Endothelial cell of umbilical vein (primary cell): ENCODE results near the gene SH3RF3. TPM values are rescaled to one million over a fixed set of nuclear protein-coding genes. Genes with fewer than 3 reads are reported as not detected.

ENCODE experiments used
- BruUV-seq: library from RNA; stranded (reverse); fragments of 400-500 nt; replicated peaks from 2 replicates; lab custom pipeline; 2021; lab: Mats Ljungman, UMichigan
- CTCF ChIA-PET: fragments of 300-600, 350-600 bp; sonication (Branson Sonifier 250); formaldehyde crosslinking; loops from one replicate; lab custom pipeline; 2021; ENCODE audit warnings: antibody characterized with exemption, inconsistent platforms; lab: Charles Lee
- POLR2A ChIA-PET: fragments of 300-600, 350-600 bp; sonication (Branson Sonifier 250); formaldehyde crosslinking; loops from one replicate; lab custom pipeline; 2021; ENCODE audit warnings: antibody characterized with exemption, inconsistent platforms; lab: Charles Lee
- DNase-seq: peaks from one replicate; pipeline ENCODE4 v3.0.0-alpha.2; 2011; ENCODE audit warnings: low read depth, low spot score
- FAIRE-seq: peaks from 2 replicates; lab custom pipeline; 2011; peaks lifted over from hg19 to GRCh38; lab: Jason Lieb, UNC
- H2AFZ ChIP-seq: 2 replicates; pipeline ENCODE4 v1.6.0; 2012; ENCODE audit warnings: low read depth, low read length, control low read depth, inconsistent platforms
- H3K27ac ChIP-seq: 2 replicates; pipeline ENCODE4 v1.5.1; 2011; ENCODE audit warnings: low read depth, mild to moderate bottlenecking, control low read depth, low read length, moderate library complexity; ENCODE audit not compliant: insufficient read depth
- H3K27me3 ChIP-seq, 2 experiments: 2 replicates each; pipeline versions ENCODE4 v1.6.0 to v1.6.1; 2011; ENCODE audit warnings: low read length in 2 of 2, mixed read lengths in 1 of 2; ENCODE audit not compliant: control insufficient read depth in 2 of 2, insufficient read depth in 2 of 2
- H3K36me3 ChIP-seq, 2 experiments: 2 replicates in 1 of 2; 3 replicates in 1 of 2; pipeline ENCODE4 v1.5.1; 2011; ENCODE audit warnings: low read length in 2 of 2, mild to moderate bottlenecking in 1 of 2, moderate library complexity in 1 of 2; ENCODE audit not compliant: control insufficient read depth in 2 of 2, insufficient read depth in 2 of 2; ENCODE audit errors: extremely low read depth in 1 of 2
- H3K4me1 ChIP-seq: 3 replicates; pipeline ENCODE4 v1.5.1; 2011; ENCODE audit warnings: mild to moderate bottlenecking, low read length; ENCODE audit not compliant: control insufficient read depth, insufficient read depth; ENCODE audit errors: extremely low read depth
- H3K4me2 ChIP-seq: 2 replicates; pipeline ENCODE4 v1.6.1; 2011; ENCODE audit warnings: low read length, control low read depth, mixed read lengths; ENCODE audit not compliant: insufficient read depth
- H3K4me3 ChIP-seq, 3 experiments: fragments of 200-600 bp in 1 of 3; sonication (generic), shearing (Covaris generic) in 1 of 3; replicated peaks in 1 of 3; 2 replicates each; pipeline ENCODE4 v1.5.1; 2011 to 2016; ENCODE audit warnings: control low read depth in 3 of 3, low read length in 3 of 3, mild to moderate bottlenecking in 2 of 3, inconsistent platforms in 1 of 3, low read depth in 1 of 3, moderate library complexity in 1 of 3; ENCODE audit not compliant: insufficient read depth in 1 of 3
- H3K79me2 ChIP-seq: 2 replicates; pipeline ENCODE4 v1.6.0; 2012; ENCODE audit warnings: low read length, inconsistent platforms; ENCODE audit not compliant: control insufficient read depth, insufficient read depth
- H3K9ac ChIP-seq: replicated peaks from 2 replicates; pipeline ENCODE3; 2011; ENCODE audit warnings: low read length, control low read depth; ENCODE audit not compliant: insufficient read depth; ENCODE audit errors: extremely low read depth
- H3K9me1 ChIP-seq: replicated peaks from 3 replicates; pipeline ENCODE4 v1.6.0; 2011; ENCODE audit warnings: mild to moderate bottlenecking, low read length; ENCODE audit not compliant: control insufficient read depth, insufficient read depth; ENCODE audit errors: extremely low read depth
- H3K9me3 ChIP-seq: replicated peaks from 2 replicates; pipeline ENCODE4 v1.5.1; 2012; ENCODE audit warnings: low read length, inconsistent platforms; ENCODE audit not compliant: control insufficient read depth, insufficient read depth
- H4K20me1 ChIP-seq: replicated peaks from 2 replicates; pipeline ENCODE3; 2011; ENCODE audit warnings: mild to moderate bottlenecking, low read length; ENCODE audit not compliant: control insufficient read depth, insufficient read depth; ENCODE audit errors: extremely low read depth
- EZH2 ChIP-seq: IDR thresholded peaks from 2 replicates; pipeline ENCODE4 v1.6.1; 2012; ENCODE audit warnings: borderline replicate concordance, low read depth, mild to moderate bottlenecking, moderate library complexity, low read length, inconsistent platforms; ENCODE audit not compliant: severe bottlenecking
- FOS ChIP-seq: IDR thresholded peaks from 2 replicates; pipeline ENCODE4 v1.6.1; 2011; ENCODE audit warnings: mild to moderate bottlenecking, low read length, moderate library complexity, borderline replicate concordance; ENCODE audit not compliant: insufficient read depth
- GATA2 ChIP-seq: IDR thresholded peaks from 2 replicates; pipeline ENCODE4 v1.7.0; 2011; ENCODE audit warnings: low read depth, mild to moderate bottlenecking, moderate library complexity, mixed read lengths, low read length; ENCODE audit not compliant: insufficient read length, insufficient read depth
- MYC ChIP-seq: IDR thresholded peaks from one replicate; pipeline ENCODE4 v1.6.1; 2011; ENCODE audit warnings: mild to moderate bottlenecking, low read depth, low read length
- POLR2A ChIP-seq: IDR thresholded peaks from 2 replicates; pipeline ENCODE4 v1.6.1; 2012; ENCODE audit warnings: low read depth, mild to moderate bottlenecking, control low read depth, low read length
- POLR2AphosphoS5 ChIP-seq: IDR thresholded peaks from 2 replicates; pipeline ENCODE4 v1.6.1; 2012; ENCODE audit warnings: low read depth, mild to moderate bottlenecking, control low read depth, low read length, moderate library complexity; ENCODE audit not compliant: insufficient read depth
- dilution Hi-C: fragments of 300-500 bp; cut with MboI; formaldehyde crosslinking; loops from one replicate; pipeline ENCODE4 v1.15.0; 2019; ENCODE audit warnings: low sequenced_read_pairs; ENCODE audit not compliant: extremely low pct_ligation_motif_present
- intact Hi-C: fragments of 100-400 bp; cut with micrococcal nuclease; formaldehyde crosslinking; loops from one replicate; pipeline ENCODE4 v1.10.0; 2022
- polyA plus RNA-seq, 4 experiments: library from polyadenylated mRNA; depleted of rRNA in 3 of 4; stranded (reverse) in 3 of 4; unstranded in 1 of 4; fragments of >200 nt; gene quantifications; 2 replicates each; pipeline versions ENCODE4 v1.2.1 to v1.2.3, GENCODE V29; 2011 to 2012; ENCODE audit warnings: missing spikeins in 1 of 4
- total RNA-seq: library from RNA; stranded (reverse); gene quantifications from 2 replicates; pipeline ENCODE4 v1.2.3, GENCODE V29; 2021

SH3RF3 gene
- total and polyA plus RNA-seq, 2 donors (not counting 3 experiments of a cell fraction or from before 2014, with no cell fraction given), result 3.8 to 14.7 TPM

- no peaks in the 10 kb centered on the region for H3K79me2 ChIP-seq
- H3K4me3 ChIP-seq, result no peak overlapping the region
- ChIA-PET CTCF (interaction anchor here (1.2 to 1.7 kb wide), 2 partner anchors 35 to 125 kb away, joined by 4 read pairs; no protein-coding TSS in a partner anchor), POLR2A (no interaction called here)
- H3K4me1 ChIP-seq, result peaks cover 20% of the 10 kb centered on the region
- dilution Hi-C loops (no loop called here), intact Hi-C loops (no loop called here)
- H3K4me2 ChIP-seq, result no peak overlapping the region
- H3K36me3 ChIP-seq, result no peaks in the 10 kb centered on the region
- FAIRE-seq (no peak), DNase-seq (no peak)
- no peaks in the 10 kb centered on the region for H3K27me3 ChIP-seq
- H3K9ac ChIP-seq, result no peak overlapping the region
- no TSS peak for BruUV-seq
- no peak overlapping the region for H2AFZ ChIP-seq
- H4K20me1 ChIP-seq, result no peaks in the 10 kb centered on the region
- H3K9me1 ChIP-seq, result no peaks in the 10 kb centered on the region
- no peak overlapping the region for H3K27ac ChIP-seq
- no peak for TF ChIP-seq POLR2AphosphoS5
- TF ChIP-seq GATA2, result no peak
- TF ChIP-seq MYC, result no peak
- no peak for TF ChIP-seq EZH2
- no peak for TF ChIP-seq FOS
- no peaks in the 10 kb centered on the region for H3K9me3 ChIP-seq
Observed at GRCh38 chr2:109475531-109476210, 346.7 kb downstream of the SH3RF3 start.

GRCh38 chr2:109476641-109477441 is 347.8 kb downstream of the SH3RF3 start:
- no peak overlapping the region for H3K27ac ChIP-seq
- H3K9ac ChIP-seq, result no peak overlapping the region
- no peak overlapping the region for H2AFZ ChIP-seq
- H3K9me1 ChIP-seq, result no peaks in the 10 kb centered on the region
- H3K4me2 ChIP-seq, result no peak overlapping the region
- no peak overlapping the region for H3K4me3 ChIP-seq
- TF ChIP-seq POLR2A, result no peak
- CTCF ChIA-PET, result interaction anchor here (1.2 to 1.7 kb wide), 2 partner anchors 34 to 126 kb away, joined by 4 read pairs; no protein-coding TSS in a partner anchor
- dilution Hi-C loops (no loop called here), intact Hi-C loops (no loop called here)
- DNase-seq (no peak), FAIRE-seq (no peak)
- no peaks in the 10 kb centered on the region for H3K9me3 ChIP-seq
- no peaks in the 10 kb centered on the region for H3K27me3 ChIP-seq
- BruUV-seq, result no TSS peak
- H4K20me1 ChIP-seq, result no peaks in the 10 kb centered on the region
- H3K36me3 ChIP-seq, result no peaks in the 10 kb centered on the region
- POLR2A ChIA-PET, result no interaction called here
- H3K79me2 ChIP-seq, result no peaks in the 10 kb centered on the region
- peaks cover 17% of the 10 kb centered on the region for H3K4me1 ChIP-seq
